Upper lobe of left lung (tissue), 4 donors: Measurements from ENCODE around the gene SULT1C3.

Experiments
- CTCF ChIP-seq, 6 experiments: fragments of 450-650 bp in 4 of 6; fragments of 200-600 bp in 2 of 6; sonication (generic) in 2 of 6; IDR thresholded peaks; one replicate each; pipeline ENCODE4 v1.5.1; 2016 to 2019; ENCODE audit warnings: antibody characterized with exemption in 6 of 6
- EP300 ChIP-seq, 4 donors: sonication (generic); formaldehyde crosslinking; IDR thresholded peaks; one replicate each; pipeline ENCODE4 v1.5.1; 2017; ENCODE audit warnings: antibody characterized with exemption in 4 of 4, control low read depth in 2 of 4

- TF ChIP-seq CTCF (IDR thresholded peaks at IDR 0.05) (peak in 3 of 6 experiments; percentile 10 to 31 (median 13)), EP300 (IDR thresholded peaks at IDR 0.05) (no peak)
Measured at GRCh38 chr2:108215794-108216211, 24.0 kb upstream of the SULT1C3 start.
